Right atrium auricular region (tissue), 2 donors: ENCODE measurements around the gene ARHGEF28. TPM values are rescaled to one million over a fixed set of nuclear protein-coding genes. Genes with fewer than 3 reads are reported as not detected.

Experiments used
- DNase-seq: peaks from one replicate; pipeline ENCODE4 v3.0.0-alpha.2; 2019; ENCODE audit warnings: low spot score
- H3K27ac ChIP-seq, 2 donors: fragments of 200-600 bp; sonication (generic); 1 replicate in 1 of 2; 2 replicates in 1 of 2; pipeline ENCODE4 v1.5.1; 2016 to 2019
- H3K27me3 ChIP-seq, 2 donors: fragments of 200-600 bp; sonication (generic); one replicate each; pipeline versions ENCODE4 v1.5.1 to v1.6.0; 2017 to 2019
- H3K36me3 ChIP-seq: fragments of 200-600 bp; sonication (generic); one replicate; pipeline ENCODE4 v1.5.1; 2016
- H3K4me1 ChIP-seq, 2 donors: fragments of 200-600 bp; sonication (generic); one replicate each; pipeline versions ENCODE4 v1.5.1 to v1.6.0; 2017 to 2019
- H3K4me3 ChIP-seq, 2 donors: fragments of 200-600 bp; sonication (generic); 1 replicate in 1 of 2; 2 replicates in 1 of 2; pipeline ENCODE4 v1.5.1; 2017 to 2019; ENCODE audit warnings: mild to moderate bottlenecking in 1 of 2, moderate library complexity in 1 of 2
- H3K9me3 ChIP-seq, 2 donors: fragments of 200-600 bp; sonication (generic); one replicate each; pipeline ENCODE4 v1.5.1; 2019
- CTCF ChIP-seq, 2 donors: fragments of 200-600 bp; sonication (generic); IDR thresholded peaks; one replicate each; pipeline ENCODE4 v1.5.1; 2019; ENCODE audit warnings: antibody characterized with exemption in 2 of 2
- total RNA-seq, 2 donors: library from RNA; depleted of rRNA; stranded (reverse); fragments of >200 nt; gene quantifications; one replicate each; pipeline ENCODE4 v1.1.0, GENCODE V29; 2016

ARHGEF28 gene
- total RNA-seq, 2 donors from 2014 or later = 1.0 to 2.9 TPM

- H3K27ac ChIP-seq = no peak overlapping the region
- DNase-seq = no peak
- H3K27me3 ChIP-seq = no peaks in the 10 kb centered on the region
These were observed 194.3 kb downstream of the ARHGEF28 start for GRCh38 chr5:73820326-73820725.

GRCh38 chr5:73821003-73821402, 195.0 kb downstream of the ARHGEF28 start:
- no peak for TF ChIP-seq CTCF (IDR thresholded peaks at IDR 0.05)
- Histone ChIP-seq H3K4me3 (no peak overlapping the region), H3K27me3 (no peaks in the 10 kb centered on the region), H3K27ac (no peak overlapping the region), H3K9me3 (no peaks in the 10 kb centered on the region), H3K36me3 (no peaks in the 10 kb centered on the region), H3K4me1 (no peaks in the 10 kb centered on the region)
- no peak for DNase-seq

More at GRCh38 chr5:73820326-73820725, 194.3 kb downstream of the ARHGEF28 start:
- Histone ChIP-seq H3K9me3 (no peaks in the 10 kb centered on the region), H3K4me1 (no peaks in the 10 kb centered on the region), H3K36me3 (no peaks in the 10 kb centered on the region), H3K4me3 (no peak overlapping the region)
- TF ChIP-seq CTCF (IDR thresholded peaks at IDR 0.05) = no peak

- TF ChIP-seq CTCF (IDR thresholded peaks at IDR 0.05) = no peak
- Histone ChIP-seq H3K4me1 (no peaks in the 10 kb centered on the region), H3K4me3 (no peak overlapping the region), H3K27ac (no peak overlapping the region), H3K27me3 (no peaks in the 10 kb centered on the region), H3K9me3 (no peaks in the 10 kb centered on the region), H3K36me3 (no peaks in the 10 kb centered on the region)
- DNase-seq = no peak
These were observed 196.4 kb downstream of the ARHGEF28 start for GRCh38 chr5:73822278-73822988.

GRCh38 chr5:73822989-73823339, 197.0 kb downstream of the ARHGEF28 start:
- no peaks in the 10 kb centered on the region for H3K27me3 ChIP-seq
- H3K27ac ChIP-seq = no peak overlapping the region
- H3K4me3 ChIP-seq = no peak overlapping the region
- TF ChIP-seq CTCF (IDR thresholded peaks at IDR 0.05) = no peak
- no peaks in the 10 kb centered on the region for H3K4me1 ChIP-seq
- H3K9me3 ChIP-seq = no peaks in the 10 kb centered on the region
- DNase-seq = no peak
- no peaks in the 10 kb centered on the region for H3K36me3 ChIP-seq

- Histone ChIP-seq H3K27ac (no peak overlapping the region), H3K9me3 (no peaks in the 10 kb centered on the region), H3K27me3 (no peaks in the 10 kb centered on the region), H3K4me1 (no peaks in the 10 kb centered on the region), H3K4me3 (no peak overlapping the region), H3K36me3 (no peaks in the 10 kb centered on the region)
- DNase-seq = no peak
- TF ChIP-seq CTCF (IDR thresholded peaks at IDR 0.05) = no peak
These were observed 197.5 kb downstream of the ARHGEF28 start for GRCh38 chr5:73823508-73823925.

- no peaks in the 10 kb centered on the region for H3K9me3 ChIP-seq
- no peak overlapping the region for H3K4me3 ChIP-seq
- no peaks in the 10 kb centered on the region for H3K4me1 ChIP-seq
- no peak for TF ChIP-seq CTCF (IDR thresholded peaks at IDR 0.05)
- no peak for DNase-seq
- H3K36me3 ChIP-seq = no peaks in the 10 kb centered on the region
- H3K27ac ChIP-seq = no peak overlapping the region
- H3K27me3 ChIP-seq = no peaks in the 10 kb centered on the region
These were observed 199.2 kb downstream of the ARHGEF28 start for GRCh38 chr5:73825199-73825598.
